H7 (cell line): ENCODE data around the gene JOSD1. TPM values are rescaled to one million over a fixed set of nuclear protein-coding genes. Genes with fewer than 3 reads are reported as not detected.

Experiments used
- DNase-seq: peaks from one replicate; pipeline ENCODE4 v3.0.0; 2012
- H3K27me3 ChIP-seq: 2 replicates; pipeline ENCODE4 v1.6.0; 2011; ENCODE audit warnings: mild to moderate bottlenecking, low read length; ENCODE audit not compliant: control insufficient read depth, insufficient read depth
- H3K36me3 ChIP-seq: replicated peaks from 2 replicates; pipeline ENCODE4 v1.5.1; 2011; ENCODE audit warnings: low read length; ENCODE audit not compliant: control insufficient read depth, insufficient read depth
- H3K4me3 ChIP-seq: 2 replicates; pipeline ENCODE4 v1.5.1; 2011; ENCODE audit warnings: low read depth, mild to moderate bottlenecking, control low read depth, low read length, moderate library complexity; ENCODE audit not compliant: insufficient read depth
- total RNA-seq: library from RNA; depleted of rRNA; stranded (reverse); fragments of >200 nt; shearing (Covaris generic); gene quantifications from 2 replicates; pipeline ENCODE4 v1.2.3, GENCODE V29; 2014; rRNA removed

The JOSD1 gene
- total RNA-seq, result 33.8 and 34.2 TPM in 2 replicates

GRCh38 chr22:38700789-38701628 is at the start of gene JOSD1:
Gene JOSD1 (minus strand): TSS chr22:38700943. CDS start chr22:38699987, 956 bp downstream.
- DNase-seq, result peak; percentile 98
- H3K4me3 ChIP-seq, result peak within 1 kb of the TSS; percentile 82

DNA sequence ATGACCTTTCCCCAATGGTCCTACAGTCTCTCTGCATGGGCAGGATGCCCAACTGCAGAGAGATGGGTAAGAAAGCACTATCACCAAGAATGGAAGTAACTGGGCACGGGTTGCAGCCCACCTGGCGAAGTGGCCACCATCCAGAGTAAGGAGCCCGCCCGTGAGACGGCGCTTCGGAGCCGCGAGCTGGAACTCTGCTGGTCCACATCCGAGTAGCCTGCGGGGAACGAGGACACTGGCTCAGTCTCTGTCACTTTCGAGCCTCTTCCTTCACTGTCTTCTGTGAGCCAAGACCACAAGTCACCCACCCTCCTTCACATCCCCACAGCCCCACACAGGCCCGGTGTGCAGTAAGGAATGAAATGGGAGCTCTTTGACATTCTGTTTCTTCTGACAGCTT is 49.4 kb upstream of the JOSD1 start:
- no peaks in the 10 kb centered on the region; the same call in none of the 2 replicates for H3K27me3 ChIP-seq
- no peak overlapping the region for H3K4me3 ChIP-seq
- no peak for DNase-seq
- peaks cover 2% of the 10 kb centered on the region; the same call in 1 of the 2 replicates for H3K36me3 ChIP-seq

More at GRCh38 chr22:38700789-38701628, at the start of gene JOSD1:
- no peaks in the 10 kb centered on the region for H3K27me3 ChIP-seq
- H3K36me3 ChIP-seq, result no peaks in the 10 kb centered on the region

- no peaks in the 10 kb centered on the region; the same call in 1 of the 2 replicates for H3K27me3 ChIP-seq
Measured at GRCh38 chr22:38748487-38749136, 47.9 kb upstream of the JOSD1 start.

GRCh38 chr22:38745676-38746460 is 45.1 kb upstream of the JOSD1 start:
- no peak overlapping the region for H3K4me3 ChIP-seq
- H3K27me3 ChIP-seq, result no peaks in the 10 kb centered on the region
- DNase-seq, result no peak
- peaks cover 3% of the 10 kb centered on the region for H3K36me3 ChIP-seq

More at GRCh38 chr22:38748487-38749136, 47.9 kb upstream of the JOSD1 start:
- H3K4me3 ChIP-seq, result no peak overlapping the region
- no peak for DNase-seq
- H3K36me3 ChIP-seq, result peaks cover 2% of the 10 kb centered on the region; the same call in 1 of the 2 replicates

GRCh38 chr22:38744981-38745380 is 44.2 kb upstream of the JOSD1 start:
- peaks cover 3% of the 10 kb centered on the region for H3K36me3 ChIP-seq
- H3K27me3 ChIP-seq, result no peaks in the 10 kb centered on the region
- H3K4me3 ChIP-seq, result no peak overlapping the region
- DNase-seq, result no peak

- DNase-seq, result no peak
- no peak overlapping the region for H3K4me3 ChIP-seq
- H3K36me3 ChIP-seq, result peaks cover 5% of the 10 kb centered on the region
Measured at GRCh38 chr22:38742176-38742942, 41.6 kb upstream of the JOSD1 start.

DNA sequence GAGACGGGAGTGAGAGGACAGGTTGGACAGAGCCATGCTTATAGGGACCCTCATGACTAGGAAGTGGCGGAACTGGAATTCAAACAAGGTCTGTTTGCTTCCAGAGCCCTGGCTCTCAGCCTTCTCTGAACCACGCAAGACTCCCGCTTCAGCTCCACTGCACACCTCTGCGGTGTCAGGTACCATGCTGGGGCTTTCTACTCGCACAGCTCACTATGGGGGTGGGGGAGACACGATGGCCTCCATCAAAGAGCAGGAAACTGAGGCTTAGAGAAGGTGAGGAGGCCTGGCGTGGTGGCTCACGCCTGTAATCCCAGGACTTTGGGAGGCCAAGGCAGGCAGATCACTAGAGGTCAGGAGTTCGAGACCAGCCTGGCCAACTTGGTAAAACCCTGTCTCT is 40.8 kb upstream of the JOSD1 start:
- Histone ChIP-seq H3K36me3 (peaks cover 5% of the 10 kb centered on the region), H3K27me3 (no peaks in the 10 kb centered on the region), H3K4me3 (no peak overlapping the region)
- no peak for DNase-seq

More at GRCh38 chr22:38742176-38742942, 41.6 kb upstream of the JOSD1 start:
- no peaks in the 10 kb centered on the region for H3K27me3 ChIP-seq

DNA sequence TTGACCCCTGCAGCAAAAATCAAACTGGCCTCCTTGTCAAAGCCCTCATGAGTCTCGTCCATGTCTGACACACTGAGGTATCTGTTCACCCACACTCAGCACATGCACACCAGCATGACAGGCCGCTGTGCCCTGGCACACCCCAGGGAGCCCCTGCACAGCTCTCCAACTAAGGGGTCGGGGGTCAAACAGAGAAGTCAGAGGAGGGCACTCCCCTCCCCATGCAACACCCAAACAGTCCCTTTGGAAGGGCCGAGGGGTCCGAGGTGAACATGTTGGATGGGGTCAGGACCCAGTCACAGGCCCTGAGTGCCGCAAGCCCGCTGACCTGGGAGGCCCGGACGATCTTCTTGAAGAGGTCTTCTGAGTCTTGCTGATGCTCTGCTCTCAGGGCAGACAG is 40.4 kb upstream of the JOSD1 start:
- no peak overlapping the region for H3K4me3 ChIP-seq
- DNase-seq, result no peak
- no peaks in the 10 kb centered on the region for H3K27me3 ChIP-seq
- peaks cover 5% of the 10 kb centered on the region for H3K36me3 ChIP-seq

- peak; percentile 74 for DNase-seq
- Histone ChIP-seq H3K4me3 (no peak overlapping the region), H3K36me3 (peaks cover 5% of the 10 kb centered on the region)
Measured at GRCh38 chr22:38740754-38741153, 40.0 kb upstream of the JOSD1 start.

DNA sequence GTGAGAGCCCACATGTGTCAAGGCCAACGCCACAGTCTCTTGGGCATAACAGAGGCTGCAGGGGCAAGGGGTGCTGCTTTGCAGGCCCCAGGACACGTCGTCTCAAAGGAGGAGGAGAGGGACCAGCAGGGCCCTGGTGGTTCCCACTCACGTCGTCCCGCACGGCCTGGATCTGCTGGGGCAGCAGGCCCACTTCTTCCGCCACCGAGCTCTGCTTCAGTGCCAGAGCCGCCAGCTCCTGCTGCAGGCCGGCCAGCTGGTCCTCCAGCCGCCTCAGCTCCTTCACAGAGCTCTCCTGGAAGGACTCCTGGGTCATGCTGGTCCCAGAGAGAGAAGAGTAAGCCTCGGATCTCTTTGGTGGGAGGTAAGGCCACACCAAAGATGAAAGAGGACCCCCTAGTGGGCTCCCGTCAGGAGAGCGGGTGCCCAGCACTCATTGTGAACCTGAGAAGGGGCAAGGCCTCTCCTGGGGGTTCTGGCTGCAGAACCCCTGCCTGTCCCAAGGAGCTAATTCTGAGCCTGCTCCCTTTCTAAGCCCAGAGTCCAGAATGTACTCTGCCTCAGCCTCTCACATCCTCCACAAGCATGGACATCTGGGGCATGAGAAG is 39.5 kb upstream of the JOSD1 start:
- Histone ChIP-seq H3K4me3 (no peak overlapping the region), H3K36me3 (peaks cover 5% of the 10 kb centered on the region), H3K27me3 (no peaks in the 10 kb centered on the region)
- no peak for DNase-seq

More at GRCh38 chr22:38740754-38741153, 40.0 kb upstream of the JOSD1 start:
- H3K27me3 ChIP-seq, result no peaks in the 10 kb centered on the region

DNA sequence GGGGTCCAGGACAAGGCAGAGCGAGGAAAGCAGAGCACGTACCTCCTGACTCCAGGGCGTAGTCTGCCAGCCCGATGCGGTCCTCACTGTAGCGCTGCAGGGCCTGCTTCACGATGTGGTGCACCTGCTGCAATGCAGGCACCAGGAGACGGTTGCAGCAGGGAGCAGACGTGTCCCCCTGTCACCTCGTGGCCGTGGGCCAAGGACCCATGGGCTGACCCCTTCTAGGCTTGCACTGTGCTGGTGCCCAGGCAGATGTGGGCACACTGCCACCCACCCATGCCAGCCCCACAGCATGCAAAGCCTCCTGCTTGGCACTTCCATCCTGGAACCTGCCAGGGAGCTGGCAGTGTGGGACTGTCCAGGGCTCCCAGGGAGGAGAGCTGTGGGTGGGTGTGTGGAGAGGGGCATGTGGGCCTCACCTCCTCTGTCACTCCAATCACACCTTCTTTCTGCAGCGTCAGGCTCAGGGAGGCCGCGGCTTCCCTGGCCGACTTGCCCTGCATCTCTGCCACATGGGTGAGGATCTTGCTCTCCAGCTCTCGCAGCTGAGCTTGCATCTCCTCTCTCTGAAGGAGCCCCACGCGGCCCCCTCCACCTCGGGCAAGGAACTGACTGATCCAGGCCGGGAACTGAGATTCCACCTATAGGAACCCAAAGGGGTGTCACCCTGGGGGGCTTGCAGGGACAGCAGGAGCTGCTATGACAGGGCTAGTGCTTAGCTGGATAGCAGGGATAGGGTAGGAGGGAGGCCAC is 38.7 kb upstream of the JOSD1 start:
- no peaks in the 10 kb centered on the region for H3K27me3 ChIP-seq
- DNase-seq, result peak; percentile 46
- no peak overlapping the region for H3K4me3 ChIP-seq
- peaks cover 5% of the 10 kb centered on the region for H3K36me3 ChIP-seq

DNA sequence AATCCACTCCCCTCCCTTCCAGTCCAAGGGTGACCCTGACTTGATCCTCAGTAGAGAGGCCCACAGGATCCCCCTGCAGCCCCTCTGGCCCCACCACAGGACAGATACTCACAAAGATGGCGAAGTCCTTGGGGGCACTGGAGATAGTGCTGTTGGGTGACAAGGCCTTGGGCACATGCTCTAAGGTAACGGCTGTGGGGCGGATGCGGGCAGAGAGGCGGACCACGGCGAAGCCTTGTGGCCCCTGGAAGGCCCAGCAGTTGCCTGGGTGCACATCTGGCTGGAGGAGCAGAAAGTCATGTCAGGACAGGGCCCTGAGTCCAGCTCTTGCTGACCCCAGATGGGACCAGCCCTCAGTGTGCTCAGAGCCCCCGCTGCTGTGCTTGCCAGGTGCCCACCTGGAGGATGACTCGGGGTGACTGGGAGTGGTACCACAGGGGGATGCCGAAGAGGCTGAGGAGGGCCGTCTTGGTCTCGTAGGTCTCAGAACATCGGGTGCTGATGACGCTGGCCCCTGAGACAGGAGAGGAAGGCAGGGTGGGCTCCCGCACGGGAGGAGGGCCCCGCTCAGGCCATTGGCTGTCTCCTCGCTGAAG is 37.8 kb upstream of the JOSD1 start:
- Histone ChIP-seq H3K4me3 (no peak overlapping the region), H3K27me3 (no peaks in the 10 kb centered on the region), H3K36me3 (peaks cover 11% of the 10 kb centered on the region)
- DNase-seq, result no peak
